Parathyroid adenoma (tissue), 2 donors: ENCODE results near the gene PRKCA.

Experiments used
- H2AFZ ChIP-seq: fragments of 300-600 bp; sonication (generic); one replicate; pipeline ENCODE4 v1.7.0; 2017; ENCODE audit warnings: antibody characterized with exemption, mild to moderate bottlenecking
- H3K27ac ChIP-seq: fragments of 300-600 bp; sonication (generic); one replicate; pipeline ENCODE4 v1.7.0; 2017
- H3K27me3 ChIP-seq: fragments of 300-600 bp; sonication (generic); one replicate; pipeline ENCODE4 v1.7.0; 2017; ENCODE audit warnings: low read length; ENCODE audit not compliant: control insufficient read depth, insufficient read depth
- H3K36me3 ChIP-seq: fragments of 300-600 bp; sonication (generic); one replicate; pipeline ENCODE4 v1.7.0; 2017; ENCODE audit warnings: low read length; ENCODE audit not compliant: control insufficient read depth, insufficient read depth
- H3K4me1 ChIP-seq: fragments of 300-600 bp; sonication (generic); one replicate; pipeline ENCODE4 v1.7.0; 2017; ENCODE audit warnings: control low read depth
- H3K4me2 ChIP-seq: fragments of 300-600 bp; sonication (generic); one replicate; pipeline ENCODE4 v1.7.0; 2017; ENCODE audit warnings: low read length
- H3K4me3 ChIP-seq: fragments of 300-600 bp; sonication (generic); one replicate; pipeline ENCODE4 v1.7.0; 2017; ENCODE audit warnings: low read depth, low read length
- H3K79me2 ChIP-seq: fragments of 300-600 bp; sonication (generic); one replicate; pipeline ENCODE4 v1.7.0; 2017; ENCODE audit warnings: control low read depth
- H3K9ac ChIP-seq: fragments of 300-600 bp; sonication (generic); one replicate; pipeline ENCODE4 v1.7.0; 2017; ENCODE audit warnings: mild to moderate bottlenecking
- H3K9me3 ChIP-seq: fragments of 300-600 bp; sonication (generic); one replicate; pipeline ENCODE4 v1.7.0; 2017; ENCODE audit warnings: low read length; ENCODE audit not compliant: control insufficient read depth
- TF ChIP-seq, protein P1 (sequence below): fragments of 300-600 bp; sonication (generic); IDR thresholded peaks from one replicate; pipeline ENCODE4 v1.7.0; 2017; ENCODE audit warnings: antibody characterized with exemption, mild to moderate bottlenecking
- donor health status: primary hyperparathyroidism.

PRKCA gene

GRCh38 chr17:66518677-66519076, 216.3 kb downstream of the PRKCA start:
- no peak overlapping the region for H2AFZ ChIP-seq
- H3K9me3 ChIP-seq = no peaks in the 10 kb centered on the region
- H3K4me1 ChIP-seq = no peaks in the 10 kb centered on the region
- TF ChIP-seq, protein P1, sequence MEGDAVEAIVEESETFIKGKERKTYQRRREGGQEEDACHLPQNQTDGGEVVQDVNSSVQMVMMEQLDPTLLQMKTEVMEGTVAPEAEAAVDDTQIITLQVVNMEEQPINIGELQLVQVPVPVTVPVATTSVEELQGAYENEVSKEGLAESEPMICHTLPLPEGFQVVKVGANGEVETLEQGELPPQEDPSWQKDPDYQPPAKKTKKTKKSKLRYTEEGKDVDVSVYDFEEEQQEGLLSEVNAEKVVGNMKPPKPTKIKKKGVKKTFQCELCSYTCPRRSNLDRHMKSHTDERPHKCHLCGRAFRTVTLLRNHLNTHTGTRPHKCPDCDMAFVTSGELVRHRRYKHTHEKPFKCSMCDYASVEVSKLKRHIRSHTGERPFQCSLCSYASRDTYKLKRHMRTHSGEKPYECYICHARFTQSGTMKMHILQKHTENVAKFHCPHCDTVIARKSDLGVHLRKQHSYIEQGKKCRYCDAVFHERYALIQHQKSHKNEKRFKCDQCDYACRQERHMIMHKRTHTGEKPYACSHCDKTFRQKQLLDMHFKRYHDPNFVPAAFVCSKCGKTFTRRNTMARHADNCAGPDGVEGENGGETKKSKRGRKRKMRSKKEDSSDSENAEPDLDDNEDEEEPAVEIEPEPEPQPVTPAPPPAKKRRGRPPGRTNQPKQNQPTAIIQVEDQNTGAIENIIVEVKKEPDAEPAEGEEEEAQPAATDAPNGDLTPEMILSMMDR = no peak
- no peaks in the 10 kb centered on the region for H3K79me2 ChIP-seq
- H3K27ac ChIP-seq = no peak overlapping the region
- no peaks in the 10 kb centered on the region for H3K36me3 ChIP-seq
- H3K27me3 ChIP-seq = no peaks in the 10 kb centered on the region
- no peak overlapping the region for H3K9ac ChIP-seq
- H3K4me2 ChIP-seq = no peak overlapping the region
- no peak overlapping the region for H3K4me3 ChIP-seq

- Histone ChIP-seq H3K4me1 (no peaks in the 10 kb centered on the region), H3K27ac (no peak overlapping the region), H2AFZ (no peak overlapping the region), H3K27me3 (no peaks in the 10 kb centered on the region), H3K36me3 (no peaks in the 10 kb centered on the region), H3K4me3 (no peak overlapping the region), H3K9me3 (no peaks in the 10 kb centered on the region), H3K9ac (no peak overlapping the region), H3K79me2 (no peaks in the 10 kb centered on the region), H3K4me2 (no peak overlapping the region)
- TF ChIP-seq, protein P1 = no peak
These were observed 216.7 kb downstream of the PRKCA start for GRCh38 chr17:66519154-66519553.

GRCh38 chr17:66520999-66521398, 218.6 kb downstream of the PRKCA start:
- no peak overlapping the region for H3K4me2 ChIP-seq
- TF ChIP-seq, protein P1 = no peak
- H3K36me3 ChIP-seq = no peaks in the 10 kb centered on the region
- H3K9me3 ChIP-seq = no peaks in the 10 kb centered on the region
- H3K9ac ChIP-seq = no peak overlapping the region
- H2AFZ ChIP-seq = no peak overlapping the region
- no peak overlapping the region for H3K27ac ChIP-seq
- no peaks in the 10 kb centered on the region for H3K79me2 ChIP-seq
- no peak overlapping the region for H3K4me3 ChIP-seq
- no peaks in the 10 kb centered on the region for H3K4me1 ChIP-seq
- H3K27me3 ChIP-seq = no peaks in the 10 kb centered on the region

GRCh38 chr17:66522591-66523272, 220.3 kb downstream of the PRKCA start:
- Histone ChIP-seq H3K9ac (no peak overlapping the region), H3K4me3 (no peak overlapping the region), H3K27ac (no peak overlapping the region), H3K9me3 (no peaks in the 10 kb centered on the region), H3K79me2 (no peaks in the 10 kb centered on the region), H3K27me3 (no peaks in the 10 kb centered on the region), H2AFZ (no peak overlapping the region), H3K36me3 (no peaks in the 10 kb centered on the region), H3K4me2 (no peak overlapping the region), H3K4me1 (no peaks in the 10 kb centered on the region)
- TF ChIP-seq, protein P1 = no peak
